ENCODE results near the gene SEPTIN5. TPM values are rescaled to one million over a fixed set of nuclear protein-coding genes. Genes with fewer than 3 reads are reported as not detected.

Gene SEPTIN5
- total RNA-seq, 3 donors from 2014 or later (not counting 1 experiment from before 2014, with no cell fraction given): 0.52 to 4.5 (median 1.9) TPM

DNA sequence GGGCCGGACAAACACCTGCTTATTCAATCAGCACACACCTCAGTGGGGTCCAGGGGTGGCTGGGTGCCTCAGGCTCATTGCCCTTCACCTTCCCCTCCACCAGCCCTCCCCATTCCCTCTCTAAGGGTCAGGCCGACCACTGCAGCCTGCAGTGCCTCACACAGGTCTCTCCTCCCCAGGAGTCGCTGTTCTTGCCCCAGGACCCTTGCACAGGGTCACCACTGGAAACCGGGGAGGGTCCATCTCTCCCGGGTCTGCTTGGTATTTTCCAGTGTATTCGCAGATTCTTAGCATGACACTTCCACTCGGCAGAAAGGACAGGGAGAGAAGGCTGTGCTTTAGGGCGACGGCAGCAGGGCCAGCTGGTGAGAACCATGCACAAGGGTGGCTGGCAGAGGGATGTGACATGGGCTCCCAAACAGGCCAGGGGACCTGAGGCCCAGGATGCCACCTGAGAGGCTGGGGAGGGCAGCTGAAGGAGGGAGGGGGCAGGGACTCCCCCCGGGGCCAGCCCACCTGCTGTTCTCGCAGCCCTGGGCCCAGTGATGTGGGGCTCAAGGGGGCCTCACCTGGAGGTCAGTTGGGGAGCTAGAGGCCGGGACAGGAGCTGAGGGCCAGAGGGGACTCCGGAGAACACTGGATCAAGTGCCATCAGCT, 30.2 kb downstream of the SEPTIN5 start:
- Histone ChIP-seq H3K27ac (ENCODE audit: low read length) (no peak overlapping the region), H3K4me3 (ENCODE audit: low read length) (no peak overlapping the region), H3K4me1 (ENCODE audit: control insufficient read depth, insufficient read depth, low read length) (no peaks in the 10 kb centered on the region), H3K27me3 (ENCODE audit: control insufficient read depth, insufficient read depth, low read length) (no peaks in the 10 kb centered on the region), H3K9me3 (ENCODE audit: control insufficient read depth, insufficient read depth, low read length) (no peaks in the 10 kb centered on the region), H3K36me3 (ENCODE audit: control insufficient read depth, insufficient read depth, low read length) (no peaks in the 10 kb centered on the region)
- DNase-seq (no peak), ATAC-seq (no peak)
- Mint-ChIP-seq H3K27me3 (ENCODE audit: low read depth in 2 of 2) (no peaks in the 10 kb centered on the region), H3K27ac (no peak overlapping the region), H3K4me1 (no peaks in the 10 kb centered on the region), H3K9me3 (no peaks in the 10 kb centered on the region), H3K36me3 (no peaks in the 10 kb centered on the region), H3K4me3 (no peak overlapping the region)
- intact Hi-C loops (cut with micrococcal nuclease): no loop called here
- TF ChIP-seq, protein P1, sequence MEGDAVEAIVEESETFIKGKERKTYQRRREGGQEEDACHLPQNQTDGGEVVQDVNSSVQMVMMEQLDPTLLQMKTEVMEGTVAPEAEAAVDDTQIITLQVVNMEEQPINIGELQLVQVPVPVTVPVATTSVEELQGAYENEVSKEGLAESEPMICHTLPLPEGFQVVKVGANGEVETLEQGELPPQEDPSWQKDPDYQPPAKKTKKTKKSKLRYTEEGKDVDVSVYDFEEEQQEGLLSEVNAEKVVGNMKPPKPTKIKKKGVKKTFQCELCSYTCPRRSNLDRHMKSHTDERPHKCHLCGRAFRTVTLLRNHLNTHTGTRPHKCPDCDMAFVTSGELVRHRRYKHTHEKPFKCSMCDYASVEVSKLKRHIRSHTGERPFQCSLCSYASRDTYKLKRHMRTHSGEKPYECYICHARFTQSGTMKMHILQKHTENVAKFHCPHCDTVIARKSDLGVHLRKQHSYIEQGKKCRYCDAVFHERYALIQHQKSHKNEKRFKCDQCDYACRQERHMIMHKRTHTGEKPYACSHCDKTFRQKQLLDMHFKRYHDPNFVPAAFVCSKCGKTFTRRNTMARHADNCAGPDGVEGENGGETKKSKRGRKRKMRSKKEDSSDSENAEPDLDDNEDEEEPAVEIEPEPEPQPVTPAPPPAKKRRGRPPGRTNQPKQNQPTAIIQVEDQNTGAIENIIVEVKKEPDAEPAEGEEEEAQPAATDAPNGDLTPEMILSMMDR (IDR thresholded peaks at IDR 0.05): no peak
- 92% methylated on average over 13 of the region's 13 CpGs for WGBS (ENCODE audit: insufficient coverage)

DNA sequence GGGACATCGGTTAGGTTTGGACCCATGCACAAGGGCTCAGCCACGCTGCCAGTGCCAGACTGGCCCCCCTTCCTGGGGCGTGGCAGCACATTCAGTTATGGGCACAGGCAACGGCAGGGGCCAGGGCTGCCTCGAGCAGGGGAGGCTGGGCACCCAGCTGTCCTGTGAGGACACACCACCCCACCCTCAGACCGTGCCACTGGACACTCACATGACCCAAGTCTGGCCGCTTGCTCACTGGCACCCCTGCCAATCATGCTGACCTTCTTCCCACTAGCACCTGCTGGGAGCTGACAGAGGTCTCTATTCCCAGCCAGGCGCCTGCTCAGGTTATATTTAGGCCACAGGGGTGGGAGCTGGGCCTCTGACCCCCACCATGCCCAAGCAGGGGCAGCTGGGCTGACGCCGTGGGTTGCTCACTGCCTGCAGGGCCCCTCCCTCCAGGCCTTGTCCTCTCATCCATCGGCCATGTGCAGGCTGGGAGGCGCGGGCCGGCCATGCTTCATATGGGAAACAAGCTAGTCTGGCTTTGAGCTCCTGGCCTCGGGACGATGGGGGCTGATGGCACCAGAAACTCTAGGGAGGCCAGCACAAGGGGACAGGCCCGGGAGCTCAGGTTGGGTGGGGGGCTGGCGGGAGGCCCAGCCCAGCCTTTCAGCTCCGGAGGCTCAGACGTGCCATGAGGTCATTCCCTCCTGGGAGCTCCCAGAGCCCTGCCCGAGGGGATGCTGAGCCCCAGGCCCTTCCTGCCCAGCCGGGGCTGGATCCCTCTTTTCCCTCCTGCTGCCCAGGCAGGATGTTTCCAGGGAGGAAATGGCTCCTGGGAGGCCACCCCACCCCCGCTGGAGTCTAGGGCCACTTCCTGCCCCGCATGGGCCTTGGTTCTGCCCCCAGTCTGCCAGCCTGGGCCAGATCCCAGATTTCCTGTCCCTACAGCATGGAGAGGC, 31.1 kb downstream of the SEPTIN5 start:
- no peaks in the 10 kb centered on the region for H3K27me3 ChIP-seq (ENCODE audit: control insufficient read depth, insufficient read depth, low read length)
- no peaks in the 10 kb centered on the region for H3K4me1 ChIP-seq (ENCODE audit: control insufficient read depth, insufficient read depth, low read length)
- intact Hi-C loops (cut with micrococcal nuclease): no loop called here
- Mint-ChIP-seq H3K4me1 (no peaks in the 10 kb centered on the region), H3K36me3 (no peaks in the 10 kb centered on the region), H3K27me3 (ENCODE audit: low read depth in 2 of 2) (no peaks in the 10 kb centered on the region), H3K4me3 (no peak overlapping the region), H3K9me3 (no peaks in the 10 kb centered on the region), H3K27ac (no peak overlapping the region)
- no peaks in the 10 kb centered on the region for H3K36me3 ChIP-seq (ENCODE audit: control insufficient read depth, insufficient read depth, low read length)
- no peak overlapping the region for H3K4me3 ChIP-seq (ENCODE audit: low read length)
- no peak overlapping the region for H3K27ac ChIP-seq (ENCODE audit: low read length)
- WGBS (ENCODE audit: insufficient coverage): 86% methylated on average over 24 of the region's 24 CpGs
- DNase-seq (no peak), ATAC-seq (no peak)
- TF ChIP-seq, protein P1 (IDR thresholded peaks at IDR 0.05): no peak
- H3K9me3 ChIP-seq (ENCODE audit: control insufficient read depth, insufficient read depth, low read length): no peaks in the 10 kb centered on the region

DNA sequence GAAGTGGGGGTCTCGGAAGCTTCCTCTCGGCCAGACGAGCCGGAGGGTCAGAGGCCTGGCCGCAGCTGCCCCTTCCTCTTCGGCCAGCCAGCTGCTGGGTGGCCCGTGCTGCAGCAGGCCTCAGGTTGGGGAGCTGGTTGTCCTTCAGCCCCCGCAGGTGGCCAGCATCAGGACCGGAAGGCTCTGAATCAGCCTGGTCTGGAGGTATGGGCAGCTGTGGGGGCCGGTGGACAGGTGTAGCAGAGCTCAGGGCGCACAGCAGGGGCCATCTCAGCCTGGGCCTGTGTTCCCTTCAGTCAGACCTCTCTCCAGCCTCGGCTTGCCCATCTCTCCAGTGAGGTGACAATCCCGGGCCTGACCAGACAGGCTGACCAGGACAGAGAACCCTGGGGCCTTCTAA, 32.4 kb downstream of the SEPTIN5 start:
- 88% methylated on average over 13 of the region's 13 CpGs for WGBS (ENCODE audit: insufficient coverage)
- H3K9me3 Mint-ChIP-seq: no peaks in the 10 kb centered on the region

More for the DNA sequence above, 32.4 kb downstream of the SEPTIN5 start:
- H3K27me3 Mint-ChIP-seq (ENCODE audit: low read depth in 2 of 2): no peaks in the 10 kb centered on the region
- H3K27me3 ChIP-seq (ENCODE audit: control insufficient read depth, insufficient read depth, low read length): no peaks in the 10 kb centered on the region
- intact Hi-C loops (cut with micrococcal nuclease): no loop called here
- no peaks in the 10 kb centered on the region for H3K4me1 Mint-ChIP-seq
- TF ChIP-seq, protein P1 (IDR thresholded peaks at IDR 0.05): no peak
- H3K4me3 Mint-ChIP-seq: no peak overlapping the region
- H3K4me1 ChIP-seq (ENCODE audit: control insufficient read depth, insufficient read depth, low read length): no peaks in the 10 kb centered on the region
- H3K9me3 ChIP-seq (ENCODE audit: control insufficient read depth, insufficient read depth, low read length): no peaks in the 10 kb centered on the region
- no peaks in the 10 kb centered on the region for H3K36me3 ChIP-seq (ENCODE audit: control insufficient read depth, insufficient read depth, low read length)
- ATAC-seq (no peak), DNase-seq (no peak)
- no peak overlapping the region for H3K27ac Mint-ChIP-seq
- no peak overlapping the region for H3K4me3 ChIP-seq (ENCODE audit: low read length)
- H3K27ac ChIP-seq (ENCODE audit: low read length): no peak overlapping the region
- no peaks in the 10 kb centered on the region for H3K36me3 Mint-ChIP-seq

Data from natural killer cell (primary cell).